HepG2 (cell line): Measurements from ENCODE around the gene SPG7. TPM values are rescaled to one million over a fixed set of nuclear protein-coding genes. Genes with fewer than 3 reads are reported as not detected.

ENCODE experiments used
- DNMT1 ChIP-seq: sonication (generic); formaldehyde crosslinking; IDR thresholded peaks from 2 replicates; pipeline ENCODE4 v1.5.1; 2020; ENCODE audit warnings: mild to moderate bottlenecking, missing genetic modification reagents
- ETV5 ChIP-seq: IDR thresholded peaks from 2 replicates; pipeline ENCODE4 v1.6.1; 2018; ENCODE audit warnings: missing biosample characterization, missing genetic modification reagents, inconsistent platforms, borderline replicate concordance
- HMG20B ChIP-seq: conservative IDR thresholded peaks from 2 replicates; pipeline ENCODE4 v1.6.1; 2016; ENCODE audit warnings: missing genetic modification reagents, missing compliant biosample characterization
- KDM1A ChIP-seq: IDR thresholded peaks from 2 replicates; pipeline ENCODE4 v1.6.1; 2016; ENCODE audit warnings: missing compliant biosample characterization
- KLF13 ChIP-seq: sonication (generic); formaldehyde crosslinking; IDR thresholded peaks from 2 replicates; pipeline ENCODE4 v1.4.0; 2020; ENCODE audit warnings: mild to moderate bottlenecking, missing genetic modification reagents
- MLLT10 ChIP-seq: sonication (generic); formaldehyde crosslinking; IDR thresholded peaks from 2 replicates; pipeline ENCODE4 v1.4.0; 2020; ENCODE audit warnings: missing genetic modification reagents
- NFE2L1 ChIP-seq: sonication (generic); formaldehyde crosslinking; IDR thresholded peaks from 2 replicates; pipeline ENCODE4 v1.4.0; 2020; ENCODE audit warnings: missing genetic modification reagents, mild to moderate bottlenecking, borderline replicate concordance
- NFIB ChIP-seq: sonication (generic); formaldehyde crosslinking; IDR thresholded peaks from 2 replicates; pipeline ENCODE4 v1.9.0; 2021; ENCODE audit warnings: missing genetic modification reagents, mild to moderate bottlenecking, borderline replicate concordance
- NRL ChIP-seq: sonication (generic); formaldehyde crosslinking; IDR thresholded peaks from 2 replicates; pipeline ENCODE4 v1.5.0; 2020; ENCODE audit warnings: missing genetic modification reagents, mild to moderate bottlenecking, moderate library complexity, borderline replicate concordance
- RFX1 ChIP-seq: fragments of 450-650 bp; IDR thresholded peaks from 2 replicates; pipeline ENCODE4 v1.6.1; 2017
- SMAD1 ChIP-seq: sonication (generic); formaldehyde crosslinking; IDR thresholded peaks from 2 replicates; pipeline ENCODE4 v1.4.0; 2020; ENCODE audit warnings: missing genetic modification reagents, low read depth, mild to moderate bottlenecking, borderline replicate concordance
- SNRNP70 ChIP-seq: fragments of 200-400 bp; formaldehyde crosslinking; IDR thresholded peaks from 2 replicates; pipeline ENCODE4 v1.6.1; 2017; ENCODE audit warnings: mild to moderate bottlenecking, low read depth, low read length, moderate library complexity
- SP4 ChIP-seq: sonication (generic); formaldehyde crosslinking; IDR thresholded peaks from 2 replicates; pipeline ENCODE4 v1.8.1; 2023; ENCODE audit warnings: mild to moderate bottlenecking, missing genetic modification reagents
- WIZ ChIP-seq: sonication (generic); formaldehyde crosslinking; IDR thresholded peaks from 2 replicates; pipeline ENCODE4 v1.5.1; 2020; ENCODE audit warnings: mild to moderate bottlenecking, missing genetic modification reagents
- ZBTB26 ChIP-seq: IDR thresholded peaks from 2 replicates; pipeline ENCODE4 v1.6.1; 2016; ENCODE audit warnings: missing compliant biosample characterization, missing genetic modification reagents, borderline replicate concordance
- ZFYVE20 ChIP-seq: sonication (generic); formaldehyde crosslinking; IDR thresholded peaks from 2 replicates; pipeline ENCODE4 v1.8.0; 2023; ENCODE audit warnings: low read depth, mild to moderate bottlenecking, moderate library complexity, missing genetic modification reagents, borderline replicate concordance
- ZNF292 ChIP-seq: sonication (generic); formaldehyde crosslinking; IDR thresholded peaks from 2 replicates; pipeline ENCODE4 v1.8.1; 2022; ENCODE audit warnings: mild to moderate bottlenecking, low read depth, missing genetic modification reagents, borderline replicate concordance
- ZNF383 ChIP-seq: sonication (generic); formaldehyde crosslinking; IDR thresholded peaks from 2 replicates; pipeline ENCODE4 v1.4.0; 2020; ENCODE audit warnings: missing genetic modification reagents, mild to moderate bottlenecking, borderline replicate concordance
- ZNF510 ChIP-seq: sonication (generic); formaldehyde crosslinking; IDR thresholded peaks from 2 replicates; pipeline ENCODE4 v1.4.0; 2020; ENCODE audit warnings: low read depth, mild to moderate bottlenecking, missing genetic modification reagents
- ZNF552 ChIP-seq: sonication (generic); formaldehyde crosslinking; IDR thresholded peaks from 2 replicates; pipeline ENCODE4 v1.9.0; 2022; ENCODE audit warnings: missing genetic modification reagents, mild to moderate bottlenecking, borderline replicate concordance
- ZNF7 ChIP-seq: IDR thresholded peaks from 2 replicates; pipeline ENCODE4 v1.6.1; 2016; ENCODE audit warnings: missing biosample characterization, missing genetic modification reagents
- ZNF710 ChIP-seq: sonication (generic); formaldehyde crosslinking; IDR thresholded peaks from 2 replicates; pipeline ENCODE4 v1.5.0; 2020; ENCODE audit warnings: mild to moderate bottlenecking, missing genetic modification reagents, borderline replicate concordance
- ZNF776 ChIP-seq: sonication (generic); formaldehyde crosslinking; IDR thresholded peaks from 2 replicates; pipeline ENCODE4 v1.4.0; 2020; ENCODE audit warnings: mild to moderate bottlenecking, missing genetic modification reagents
- ZNF879 ChIP-seq: sonication (generic); formaldehyde crosslinking; IDR thresholded peaks from 2 replicates; pipeline ENCODE4 v1.8.1; 2023; ENCODE audit warnings: missing genetic modification reagents
- polyA plus RNA-seq, 8 experiments: library from polyadenylated mRNA; depleted of rRNA in 3 of 8; stranded (reverse) in 7 of 8; unstranded in 1 of 8; fragments of >200 nt; fragmentation: Illumina TruSeq in 4 of 8; extraction: Trizol in 4 of 8; gene quantifications; 2 replicates each; pipeline versions ENCODE4 v1.2.1 to v1.2.3, GENCODE V29; 2011 to 2016; ENCODE audit warnings: low read depth in 4 of 8, missing spikeins in 1 of 8, mixed read lengths in 1 of 8; ENCODE audit not compliant: insufficient read depth in 1 of 8
- total RNA-seq, 5 experiments: library from RNA; depleted of rRNA; stranded (reverse); fragments of >200 nt; fragmentation: Illumina TruSeq; extraction: Trizol; gene quantifications; 2 replicates each; pipeline ENCODE4 v1.2.3, GENCODE V29; 2016; ENCODE audit warnings: low read depth in 1 of 5
- TF ChIP-seq, protein P1 (sequence below): sonication (generic); formaldehyde crosslinking; IDR thresholded peaks from 2 replicates; pipeline ENCODE4 v1.8.0; 2022; ENCODE audit warnings: mild to moderate bottlenecking, missing genetic modification reagents
- TF ChIP-seq, protein P2 (sequence below): sonication (generic); formaldehyde crosslinking; conservative IDR thresholded peaks from 2 replicates; pipeline ENCODE4 v1.4.0; 2020; ENCODE audit warnings: missing genetic modification reagents

The SPG7 gene
- total and polyA plus RNA-seq, 2 of the 13 experiments (the other 11 are each of a cell fraction or from before 2014, with no cell fraction given): 66.0 to 136 TPM

DNA sequence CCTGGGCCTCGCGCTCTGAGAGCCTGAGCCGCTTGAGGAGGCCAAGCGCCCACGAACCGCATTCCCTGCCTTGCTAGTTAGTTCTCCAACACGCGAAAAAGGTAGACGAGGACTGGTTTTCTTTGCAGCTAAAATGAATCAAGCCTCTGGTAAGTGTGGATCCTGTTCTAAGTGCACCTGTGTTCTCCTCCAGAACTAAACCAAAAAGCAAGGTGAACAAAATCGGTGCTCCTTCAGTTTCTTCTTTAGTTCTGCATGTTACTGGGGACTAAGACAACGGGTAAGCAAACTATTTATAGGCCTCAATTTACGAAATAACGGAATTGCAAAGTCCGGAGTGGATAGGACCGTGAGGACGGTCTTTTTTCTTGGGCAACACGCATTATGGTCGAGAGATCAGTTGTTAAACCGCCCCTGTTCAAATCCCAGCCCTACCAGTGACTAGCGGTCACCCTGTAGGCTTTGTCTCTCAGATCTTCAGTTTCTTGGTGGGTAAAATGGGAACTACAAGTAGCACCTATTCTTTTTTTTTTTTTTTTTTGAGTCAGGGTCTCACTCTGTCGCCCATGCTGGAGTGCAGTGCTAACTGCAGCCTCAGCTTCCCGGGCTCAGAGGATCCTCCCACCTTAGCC is 16.8 kb upstream of the SPG7 start (continued):
- TF ChIP-seq HMG20B (CRISPR knock-in tag) (no peak), KDM1A (CRISPR knock-in tag) (no peak), RFX1 (no peak), DNMT1 (CRISPR knock-in tag) (no peak), ZNF292 (no peak), ZBTB26 (CRISPR knock-in tag) (no peak), NFIB (CRISPR knock-in tag) (no peak), ZNF383 (CRISPR knock-in tag) (no peak), WIZ (CRISPR knock-in tag) (no peak), ZNF510 (CRISPR knock-in tag) (0 out of 2 replicates have a peak, but pooled peaks have one; percentile 1), ZNF776 (no peak), NFE2L1 (CRISPR knock-in tag) (peak; percentile 66; the same call in 1 of the 2 replicates), NRL (CRISPR knock-in tag) (no peak), ZNF879 (CRISPR knock-in tag) (0 out of 2 replicates have a peak, but pooled peaks have one; percentile 51), ZNF7 (0 out of 2 replicates have a peak, but pooled peaks have one; percentile 1), ZNF710 (CRISPR knock-in tag) (no peak), MLLT10 (CRISPR knock-in tag) (no peak), KLF13 (CRISPR knock-in tag) (no peak), ZNF552 (CRISPR knock-in tag) (no peak), ZFYVE20 (CRISPR knock-in tag) (no peak), SMAD1 (CRISPR knock-in tag) (0 out of 2 replicates have a peak, but pooled peaks have one; percentile 32), SP4 (CRISPR knock-in tag) (no peak), ETV5 (no peak), SNRNP70 (no peak)
- TF ChIP-seq, protein P1, sequence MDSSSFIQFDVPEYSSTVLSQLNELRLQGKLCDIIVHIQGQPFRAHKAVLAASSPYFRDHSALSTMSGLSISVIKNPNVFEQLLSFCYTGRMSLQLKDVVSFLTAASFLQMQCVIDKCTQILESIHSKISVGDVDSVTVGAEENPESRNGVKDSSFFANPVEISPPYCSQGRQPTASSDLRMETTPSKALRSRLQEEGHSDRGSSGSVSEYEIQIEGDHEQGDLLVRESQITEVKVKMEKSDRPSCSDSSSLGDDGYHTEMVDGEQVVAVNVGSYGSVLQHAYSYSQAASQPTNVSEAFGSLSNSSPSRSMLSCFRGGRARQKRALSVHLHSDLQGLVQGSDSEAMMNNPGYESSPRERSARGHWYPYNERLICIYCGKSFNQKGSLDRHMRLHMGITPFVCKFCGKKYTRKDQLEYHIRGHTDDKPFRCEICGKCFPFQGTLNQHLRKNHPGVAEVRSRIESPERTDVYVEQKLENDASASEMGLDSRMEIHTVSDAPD (CRISPR knock-in tag): no peak
- TF ChIP-seq, protein P2, sequence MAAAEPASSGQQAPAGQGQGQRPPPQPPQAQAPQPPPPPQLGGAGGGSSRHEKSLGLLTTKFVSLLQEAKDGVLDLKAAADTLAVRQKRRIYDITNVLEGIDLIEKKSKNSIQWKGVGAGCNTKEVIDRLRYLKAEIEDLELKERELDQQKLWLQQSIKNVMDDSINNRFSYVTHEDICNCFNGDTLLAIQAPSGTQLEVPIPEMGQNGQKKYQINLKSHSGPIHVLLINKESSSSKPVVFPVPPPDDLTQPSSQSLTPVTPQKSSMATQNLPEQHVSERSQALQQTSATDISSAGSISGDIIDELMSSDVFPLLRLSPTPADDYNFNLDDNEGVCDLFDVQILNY (CRISPR knock-in tag): no peak
